DMS 273 (cell line): ENCODE results near the gene ATG4B.

Experiments
- DNase-seq: peaks from one replicate; lab custom pipeline; 2025; ENCODE audit not compliant: unreplicated experiment; lab: John Stamatoyannopoulos, UW

Gene ATG4B

DNA sequence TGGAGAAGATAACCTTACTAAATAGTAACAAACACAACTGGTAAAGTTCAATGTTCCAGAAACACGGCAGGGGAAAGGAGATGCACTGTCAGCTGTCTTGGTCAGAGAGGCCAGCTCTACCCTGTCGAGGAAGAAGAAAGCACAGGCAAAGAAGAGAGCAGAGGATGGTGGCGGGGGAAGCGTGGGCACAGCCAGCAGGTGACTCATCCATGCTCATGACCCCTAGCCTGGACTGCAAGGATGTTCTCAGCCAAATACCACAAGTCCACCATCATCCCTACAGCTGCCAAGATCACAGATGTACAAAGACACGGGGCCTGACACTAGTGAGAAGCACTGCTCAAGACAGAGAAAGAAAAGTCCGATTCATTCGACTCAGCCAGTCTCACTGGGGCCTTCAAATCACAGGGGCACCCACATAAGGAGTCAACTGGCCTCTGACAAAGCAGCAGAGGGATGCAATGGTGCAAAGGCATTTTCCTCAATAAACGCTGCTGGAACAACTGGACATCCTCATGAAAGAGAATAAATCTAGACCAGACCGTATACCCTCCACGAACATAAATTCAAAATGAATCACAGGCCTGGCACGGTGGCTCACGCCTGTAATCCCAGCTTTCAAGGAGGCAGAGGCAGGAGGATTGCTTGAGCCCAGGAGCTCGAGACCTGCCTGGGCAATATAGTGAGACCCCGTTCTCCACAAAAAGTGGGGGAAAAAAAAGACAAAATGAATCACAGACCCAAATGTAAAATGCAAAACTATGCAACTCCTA lies 43.5 kb downstream of the ATG4B start:
- no peak for DNase-seq

- DNase-seq = no peak
Observed at GRCh38 chr2:241686324-241686649, 48.8 kb downstream of the ATG4B start.

GRCh38 chr2:241686650-241687425 lies 49.3 kb downstream of the ATG4B start, which contains the start of gene DTYMK:
DTYMK (minus strand) TSS chr2:241686815; CDS start chr2:241686783, 32 bp downstream.
- peak; percentile 98 for DNase-seq

GRCh38 chr2:241689306-241689705 lies 51.8 kb downstream of the ATG4B start:
- no peak for DNase-seq

DNA sequence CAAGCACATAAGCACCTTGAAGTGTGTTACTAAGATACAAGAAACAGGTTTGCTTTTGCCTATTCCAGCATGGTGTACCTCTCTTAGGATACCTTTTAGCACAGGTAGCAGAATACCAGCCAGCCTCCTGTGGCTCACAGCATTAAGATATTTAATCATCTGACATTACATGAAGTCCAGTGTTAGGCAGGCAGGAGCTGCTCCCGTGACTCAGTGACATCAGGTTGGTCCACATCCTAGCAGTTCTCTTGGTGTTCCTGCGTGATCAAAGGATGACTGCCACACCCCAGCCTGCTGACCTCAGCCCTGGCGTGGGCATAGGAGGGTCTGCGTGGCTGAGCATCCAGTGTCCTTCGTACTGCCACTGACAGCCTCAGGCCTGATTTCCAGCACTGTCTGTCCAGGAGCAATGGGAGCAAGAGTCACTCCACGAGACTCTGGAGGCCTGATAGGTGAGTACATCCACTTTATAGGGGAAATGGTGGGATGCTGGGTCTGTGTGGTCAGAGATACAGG lies 52.8 kb downstream of the ATG4B start:
- no peak for DNase-seq

DNA sequence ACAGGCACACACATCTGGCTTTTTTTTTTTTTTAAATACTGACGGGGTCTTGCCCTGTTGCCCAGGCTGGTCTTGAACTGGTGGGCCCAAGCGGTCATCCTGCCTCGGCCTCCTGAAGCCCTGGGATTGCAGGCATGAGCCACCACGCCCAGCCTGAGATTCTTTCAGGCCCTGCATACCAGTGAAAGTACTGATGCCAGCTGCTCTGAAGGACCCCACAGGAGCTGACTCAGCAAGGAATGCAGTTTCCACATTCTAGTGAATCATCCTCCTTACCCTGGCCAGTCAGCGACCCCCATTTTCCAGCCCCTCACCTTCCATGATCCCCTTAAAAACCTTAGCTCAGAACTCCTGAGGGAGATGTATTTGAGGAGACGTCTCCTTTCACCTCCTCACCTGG lies 55.0 kb downstream of the ATG4B start:
- DNase-seq = no peak

GRCh38 chr2:241695651-241696050 lies 58.2 kb downstream of the ATG4B start:
- DNase-seq = no peak

DNA sequence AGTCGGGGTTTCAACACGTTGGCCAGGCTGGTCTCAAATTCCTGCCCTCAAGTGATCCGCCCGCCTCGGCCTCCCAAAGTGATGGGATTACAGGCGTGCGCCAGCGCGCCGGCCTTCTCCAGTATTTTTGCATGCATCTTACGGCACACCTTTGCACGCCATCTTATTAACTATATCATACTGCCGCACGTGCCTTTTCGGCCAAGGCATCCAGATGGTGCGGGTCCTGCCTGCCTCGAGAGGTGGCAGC lies 63.6 kb downstream of the ATG4B start:
- DNase-seq = no peak

DNA sequence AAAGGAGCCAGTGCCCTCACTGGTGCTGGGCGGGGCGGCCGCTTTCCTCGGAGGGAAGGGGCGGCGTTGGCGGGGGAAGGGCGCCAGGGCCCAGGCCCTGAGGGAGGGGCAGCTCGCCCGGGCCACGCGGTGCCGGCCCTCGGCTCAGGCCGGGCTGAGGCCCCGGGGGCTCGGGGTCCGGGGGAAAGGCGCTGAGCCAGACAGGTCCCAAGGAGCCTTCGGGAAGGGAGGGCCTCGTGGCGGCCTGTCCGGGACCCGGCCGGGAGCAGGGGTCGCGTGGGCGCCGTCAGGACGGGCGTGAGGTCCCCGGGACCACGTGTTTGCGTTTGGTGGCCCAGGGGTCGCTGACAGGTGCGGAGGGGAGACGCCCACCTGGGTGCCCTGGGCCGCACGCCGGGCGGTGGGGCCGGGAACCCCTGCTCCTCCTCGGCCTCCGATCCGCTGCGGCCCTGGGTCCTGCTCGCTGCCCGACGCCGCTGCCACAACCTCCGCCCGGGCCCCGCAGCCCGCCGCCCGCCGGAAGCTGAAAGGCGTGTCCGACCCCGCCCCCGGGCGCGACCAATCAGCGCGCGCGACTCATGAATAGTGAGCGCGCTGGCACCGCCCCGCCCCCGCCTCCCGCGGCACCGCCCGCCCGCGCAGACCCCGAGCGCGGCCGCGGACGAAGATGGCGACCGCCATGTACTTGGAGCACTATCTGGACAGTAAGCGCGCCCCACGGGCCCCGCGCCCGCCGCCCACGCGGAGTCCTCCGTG lies 64.1 kb downstream of the ATG4B start, which contains the start of gene ING5:
TSS of gene ING5 (plus strand) at position 641 of the 756 bp plus-strand sequence. CDS start at position 668, 27 bp downstream.
- DNase-seq = peak; percentile 98

GRCh38 chr2:241702155-241703031 lies 64.9 kb downstream of the ATG4B start:
- peak; percentile 92 for DNase-seq

- peak; percentile 69 for DNase-seq
Observed at GRCh38 chr2:241703032-241703604, 65.6 kb downstream of the ATG4B start.

- no peak for DNase-seq
Observed at GRCh38 chr2:241706537-241706936, 69.0 kb downstream of the ATG4B start.

- no peak for DNase-seq
Observed at GRCh38 chr2:241708879-241709278, 71.4 kb downstream of the ATG4B start.

- no peak for DNase-seq
Observed at GRCh38 chr2:241719093-241719492, 81.6 kb downstream of the ATG4B start.

DNA sequence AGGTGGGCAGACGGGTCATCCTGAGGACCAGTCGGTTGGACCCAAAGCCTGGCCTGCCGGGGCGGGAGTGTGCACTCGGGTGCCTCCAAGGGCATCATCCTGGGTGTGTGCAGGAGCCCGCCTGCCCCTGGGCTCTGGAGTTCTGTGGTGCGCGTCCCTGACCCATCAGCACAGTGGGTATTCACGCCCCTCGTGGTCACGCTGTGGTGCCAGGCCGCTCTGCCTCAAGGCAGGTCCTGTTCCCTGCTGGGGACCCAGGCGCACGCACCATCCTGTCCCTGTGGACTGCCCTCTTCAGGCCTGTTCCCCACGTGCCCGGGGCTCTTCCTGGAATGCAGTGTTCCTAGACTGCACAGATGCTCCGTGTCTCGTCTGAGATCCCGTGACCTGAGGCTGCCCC lies 82.6 kb downstream of the ATG4B start:
- no peak for DNase-seq

DNA sequence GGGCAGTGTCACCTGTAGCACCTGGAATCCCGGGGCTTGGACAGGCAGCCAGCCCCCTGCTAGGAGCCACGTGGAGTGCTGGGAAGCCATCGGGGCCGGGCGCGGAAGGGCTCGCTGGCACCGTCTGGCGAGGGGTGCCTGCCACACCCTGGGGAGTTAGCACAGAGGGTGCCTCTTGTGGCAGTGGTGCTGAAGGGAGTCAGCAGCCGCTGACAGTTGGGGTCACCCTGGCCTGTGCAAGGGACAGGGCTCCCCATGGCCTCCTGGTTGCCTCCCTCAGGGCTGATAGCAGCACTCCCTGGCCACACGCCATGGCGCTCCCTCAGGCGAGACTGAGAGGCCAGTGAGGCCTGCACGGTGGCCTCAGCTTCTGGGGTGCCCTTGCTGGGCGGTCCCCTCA lies 83.1 kb downstream of the ATG4B start:
- DNase-seq = no peak

DNA sequence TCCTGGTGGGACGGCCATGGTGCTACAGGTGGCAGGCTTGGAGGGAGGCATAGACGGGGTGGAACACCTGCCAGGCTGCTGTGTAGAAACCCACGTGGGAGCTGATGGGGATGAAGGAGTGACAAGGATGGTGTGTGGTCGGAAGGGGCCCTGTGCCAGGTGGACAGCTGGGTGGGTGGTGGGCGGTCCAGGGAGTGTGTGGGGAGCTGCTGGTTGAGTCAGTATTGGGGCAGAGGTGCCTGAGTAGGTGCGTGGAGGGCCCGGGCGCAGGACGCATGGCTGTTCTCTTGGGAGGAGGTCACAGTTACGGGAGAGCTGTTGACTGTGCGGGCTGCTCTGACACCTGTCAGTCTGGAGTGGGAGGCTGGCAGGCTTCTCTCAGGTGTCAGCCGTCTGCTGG lies 84.4 kb downstream of the ATG4B start:
- DNase-seq = no peak

DNA sequence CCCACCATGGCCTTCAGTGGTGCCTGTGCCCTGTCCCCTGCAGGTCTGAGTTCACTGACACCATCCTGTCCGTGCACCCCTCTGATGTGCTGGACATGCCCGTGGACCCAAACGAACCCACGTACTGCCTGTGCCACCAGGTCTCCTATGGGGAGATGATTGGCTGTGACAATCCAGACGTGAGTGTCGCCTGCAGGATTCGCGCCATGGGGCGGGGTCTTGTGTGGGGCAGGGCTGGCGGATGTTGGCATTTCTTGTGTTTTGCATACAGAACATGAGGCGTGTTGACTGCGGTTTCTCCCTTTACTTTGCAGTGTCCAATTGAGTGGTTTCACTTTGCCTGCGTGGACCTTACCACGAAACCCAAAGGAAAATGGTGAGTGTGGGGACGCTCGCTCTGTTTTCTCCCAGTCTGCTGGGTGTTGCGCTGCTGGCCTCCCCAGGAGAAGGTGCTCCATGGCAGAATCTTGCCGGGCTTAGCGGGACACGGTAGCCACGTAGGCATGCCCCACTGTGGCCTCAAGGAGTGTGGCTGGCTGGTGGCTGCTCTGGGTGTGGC lies 85.5 kb downstream of the ATG4B start:
- no peak for DNase-seq
